ENCODE measurements around the gene SNRNP200.

Gene SNRNP200

DNA sequence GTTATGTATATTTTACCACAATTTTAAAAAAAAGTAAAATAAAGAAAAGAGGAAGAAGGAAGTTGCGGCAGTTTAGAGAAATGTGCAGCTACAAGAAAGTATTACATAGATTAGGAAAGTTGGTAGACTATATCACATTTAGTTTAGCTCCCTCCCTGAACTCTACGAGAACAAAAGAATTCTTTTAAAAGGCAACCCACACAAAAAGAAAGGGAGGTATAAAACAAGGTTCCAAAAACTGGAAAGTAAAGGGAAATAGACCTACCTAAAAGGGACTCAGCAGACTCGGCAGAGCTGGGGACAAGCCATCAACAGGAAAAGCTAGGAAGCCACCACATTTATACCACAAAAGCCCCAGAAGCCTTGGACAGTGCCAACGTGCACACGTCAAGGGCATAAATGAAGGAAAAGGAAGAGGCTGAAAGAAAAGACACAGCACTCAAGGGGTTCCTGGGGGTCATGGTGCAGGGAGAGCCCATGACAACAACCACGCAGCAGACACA is 48.7 kb downstream of the SNRNP200 start:
- no peak for DNase-seq (ENCODE audit: low read depth)
- H3K4me3 ChIP-seq (ENCODE audit: control insufficient read depth, low read depth, low read length), result no peak overlapping the region
- TF ChIP-seq, protein P1, sequence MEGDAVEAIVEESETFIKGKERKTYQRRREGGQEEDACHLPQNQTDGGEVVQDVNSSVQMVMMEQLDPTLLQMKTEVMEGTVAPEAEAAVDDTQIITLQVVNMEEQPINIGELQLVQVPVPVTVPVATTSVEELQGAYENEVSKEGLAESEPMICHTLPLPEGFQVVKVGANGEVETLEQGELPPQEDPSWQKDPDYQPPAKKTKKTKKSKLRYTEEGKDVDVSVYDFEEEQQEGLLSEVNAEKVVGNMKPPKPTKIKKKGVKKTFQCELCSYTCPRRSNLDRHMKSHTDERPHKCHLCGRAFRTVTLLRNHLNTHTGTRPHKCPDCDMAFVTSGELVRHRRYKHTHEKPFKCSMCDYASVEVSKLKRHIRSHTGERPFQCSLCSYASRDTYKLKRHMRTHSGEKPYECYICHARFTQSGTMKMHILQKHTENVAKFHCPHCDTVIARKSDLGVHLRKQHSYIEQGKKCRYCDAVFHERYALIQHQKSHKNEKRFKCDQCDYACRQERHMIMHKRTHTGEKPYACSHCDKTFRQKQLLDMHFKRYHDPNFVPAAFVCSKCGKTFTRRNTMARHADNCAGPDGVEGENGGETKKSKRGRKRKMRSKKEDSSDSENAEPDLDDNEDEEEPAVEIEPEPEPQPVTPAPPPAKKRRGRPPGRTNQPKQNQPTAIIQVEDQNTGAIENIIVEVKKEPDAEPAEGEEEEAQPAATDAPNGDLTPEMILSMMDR (conservative IDR thresholded peaks at IDR 0.05; ENCODE audit: control insufficient read depth, insufficient read depth, low read depth, low read length), result no peak

GRCh38 chr2:96254571-96254970 is 50.8 kb downstream of the SNRNP200 start:
- DNase-seq (ENCODE audit: low read depth), result no peak
- TF ChIP-seq, protein P1 (conservative IDR thresholded peaks at IDR 0.05; ENCODE audit: control insufficient read depth, insufficient read depth, low read depth, low read length), result no peak
- H3K4me3 ChIP-seq (ENCODE audit: control insufficient read depth, low read depth, low read length), result no peak overlapping the region

GRCh38 chr2:96253006-96253405 is 52.3 kb downstream of the SNRNP200 start:
- no peak overlapping the region for H3K4me3 ChIP-seq (ENCODE audit: control insufficient read depth, low read depth, low read length)
- TF ChIP-seq, protein P1 (conservative IDR thresholded peaks at IDR 0.05; ENCODE audit: control insufficient read depth, insufficient read depth, low read depth, low read length), result no peak
- no peak for DNase-seq (ENCODE audit: low read depth)

DNA sequence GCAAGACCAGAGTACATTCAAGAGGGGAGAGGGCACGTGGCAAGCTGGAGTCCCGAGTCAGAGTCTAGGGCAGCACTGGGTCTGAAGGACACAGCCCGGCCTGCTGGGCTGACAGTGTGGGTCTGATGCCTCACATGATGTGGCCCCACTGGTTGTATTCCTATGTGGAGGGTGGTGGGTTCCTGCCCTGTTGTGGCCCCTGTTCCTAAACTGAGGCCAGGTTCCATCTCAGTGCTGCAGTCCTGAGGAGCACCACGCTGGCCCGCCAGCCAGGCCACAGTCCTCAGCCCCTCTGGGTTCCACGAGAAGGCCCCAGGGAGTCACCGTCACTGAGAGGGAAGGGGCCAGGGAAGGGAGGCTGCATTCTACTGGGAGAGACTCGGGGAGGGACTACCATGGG is 52.8 kb downstream of the SNRNP200 start:
- TF ChIP-seq, protein P1 (conservative IDR thresholded peaks at IDR 0.05; ENCODE audit: control insufficient read depth, insufficient read depth, low read depth, low read length), result no peak
- no peak for DNase-seq (ENCODE audit: low read depth)
- H3K4me3 ChIP-seq (ENCODE audit: control insufficient read depth, low read depth, low read length), result no peak overlapping the region

DNA sequence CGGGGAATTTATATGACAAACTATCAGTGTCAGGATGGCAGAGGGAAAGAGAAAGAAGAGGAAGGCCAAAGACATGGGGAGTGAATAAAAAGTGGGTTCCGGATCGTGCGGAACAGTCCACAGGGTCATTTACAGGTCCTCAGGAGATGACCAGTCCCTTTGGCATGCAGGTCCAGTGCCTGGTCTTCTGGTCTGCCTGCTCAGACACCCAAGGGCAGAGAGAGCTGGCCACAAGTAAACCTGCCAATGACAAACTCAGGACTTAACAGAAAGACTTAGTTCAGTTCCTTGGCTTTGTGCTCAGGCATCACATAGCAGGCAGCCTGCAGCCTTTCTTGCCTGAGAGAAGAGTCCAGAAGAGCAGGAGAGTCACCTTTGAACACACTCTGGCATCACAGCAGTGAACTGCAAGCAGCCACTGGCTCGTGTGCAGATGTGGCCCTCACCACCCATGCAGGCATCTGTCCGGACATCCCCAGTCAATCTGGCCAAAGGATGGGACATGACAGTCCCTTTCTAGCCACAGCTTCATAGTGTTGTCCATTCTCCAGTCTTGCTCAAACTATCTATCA is 53.5 kb downstream of the SNRNP200 start:
- TF ChIP-seq, protein P1 (conservative IDR thresholded peaks at IDR 0.05; ENCODE audit: control insufficient read depth, insufficient read depth, low read depth, low read length), result no peak
- no peak overlapping the region for H3K4me3 ChIP-seq (ENCODE audit: control insufficient read depth, low read depth, low read length)

GRCh38 chr2:96250188-96250587 is 55.2 kb downstream of the SNRNP200 start:
- DNase-seq (ENCODE audit: low read depth), result no peak
- no peak overlapping the region for H3K4me3 ChIP-seq (ENCODE audit: control insufficient read depth, low read depth, low read length)
- TF ChIP-seq, protein P1 (conservative IDR thresholded peaks at IDR 0.05; ENCODE audit: control insufficient read depth, insufficient read depth, low read depth, low read length), result no peak

More for the DNA sequence above, 53.5 kb downstream of the SNRNP200 start:
- peak; percentile 93 for DNase-seq (ENCODE audit: low read depth)
